ENCODE data around the gene PRDM16.

PRDM16 gene

GRCh38 chr1:3070644-3071564 is 1.9 kb downstream of the PRDM16 start:
- no peak for DNase-seq

GRCh38 chr1:3071565-3072390 is 2.8 kb downstream of the PRDM16 start:
- DNase-seq, result no peak

GRCh38 chr1:3072391-3073185 is 3.6 kb downstream of the PRDM16 start:
- no peak for DNase-seq

- no peak for DNase-seq
Measured at GRCh38 chr1:3073186-3073488, 4.1 kb downstream of the PRDM16 start.

- DNase-seq, result no peak
Measured at GRCh38 chr1:3073489-3074296, 4.7 kb downstream of the PRDM16 start.

GRCh38 chr1:3074297-3074741 is 5.3 kb downstream of the PRDM16 start:
- no peak for DNase-seq

- DNase-seq, result no peak
Measured at GRCh38 chr1:3074800-3075199, 5.8 kb downstream of the PRDM16 start.

GRCh38 chr1:3075666-3076362 is 6.8 kb downstream of the PRDM16 start:
- DNase-seq, result no peak

GRCh38 chr1:3076363-3076740 is 7.3 kb downstream of the PRDM16 start:
- DNase-seq, result no peak

GRCh38 chr1:3077081-3077480 is 8.1 kb downstream of the PRDM16 start:
- DNase-seq, result no peak

- no peak for DNase-seq
Measured at GRCh38 chr1:3077561-3077960, 8.6 kb downstream of the PRDM16 start.

- DNase-seq, result no peak
Measured at GRCh38 chr1:3078430-3078861, 9.4 kb downstream of the PRDM16 start.

- no peak for DNase-seq
Measured at GRCh38 chr1:3078871-3079270, 9.9 kb downstream of the PRDM16 start.

GRCh38 chr1:3079381-3080052 is 10.5 kb downstream of the PRDM16 start:
- DNase-seq, result no peak

GRCh38 chr1:3080053-3080955 is 11.3 kb downstream of the PRDM16 start:
- no peak for DNase-seq

GRCh38 chr1:3081171-3081683 is 12.2 kb downstream of the PRDM16 start:
- no peak for DNase-seq

GRCh38 chr1:3082051-3082450 is 13.0 kb downstream of the PRDM16 start:
- no peak for DNase-seq

- no peak for DNase-seq
Measured at GRCh38 chr1:3082571-3083516, 13.8 kb downstream of the PRDM16 start.

- DNase-seq, result no peak
Measured at GRCh38 chr1:3084154-3084553, 15.2 kb downstream of the PRDM16 start.

All from stimulated activated CD4-positive, alpha-beta T cell treated with anti-CD3 and anti-CD28 coated beads, Interleukin-12 subunit alpha, Interleukin-12 subunit beta, amount 100 ng/mL, for 4 hours (primary cell).